ENCODE data around the gene TPSB2.

The TPSB2 gene

DNA sequence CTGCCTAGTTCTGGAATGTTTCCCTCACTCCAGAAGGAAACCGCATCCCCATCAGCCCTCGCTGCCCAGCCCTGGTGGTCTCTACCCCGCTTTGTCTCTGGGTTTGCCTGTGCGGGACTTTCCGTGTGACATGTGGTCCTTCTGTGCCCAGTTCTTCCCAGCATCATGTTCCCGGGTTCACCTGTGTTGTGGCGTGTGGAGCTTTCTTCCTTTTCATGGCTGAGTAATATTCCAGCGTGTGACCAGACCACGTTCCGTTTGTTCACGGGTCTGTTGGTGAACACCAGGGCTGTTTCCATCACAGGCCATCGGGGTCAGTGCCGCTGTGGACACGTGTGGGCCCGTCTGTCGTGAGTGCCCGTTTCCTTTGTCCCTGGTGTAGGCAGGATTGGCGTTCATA, 45.0 kb downstream of the TPSB2 start:
- no peak overlapping the region for H3K4me3 ChIP-seq (ENCODE audit: low read depth, low read length)

DNA sequence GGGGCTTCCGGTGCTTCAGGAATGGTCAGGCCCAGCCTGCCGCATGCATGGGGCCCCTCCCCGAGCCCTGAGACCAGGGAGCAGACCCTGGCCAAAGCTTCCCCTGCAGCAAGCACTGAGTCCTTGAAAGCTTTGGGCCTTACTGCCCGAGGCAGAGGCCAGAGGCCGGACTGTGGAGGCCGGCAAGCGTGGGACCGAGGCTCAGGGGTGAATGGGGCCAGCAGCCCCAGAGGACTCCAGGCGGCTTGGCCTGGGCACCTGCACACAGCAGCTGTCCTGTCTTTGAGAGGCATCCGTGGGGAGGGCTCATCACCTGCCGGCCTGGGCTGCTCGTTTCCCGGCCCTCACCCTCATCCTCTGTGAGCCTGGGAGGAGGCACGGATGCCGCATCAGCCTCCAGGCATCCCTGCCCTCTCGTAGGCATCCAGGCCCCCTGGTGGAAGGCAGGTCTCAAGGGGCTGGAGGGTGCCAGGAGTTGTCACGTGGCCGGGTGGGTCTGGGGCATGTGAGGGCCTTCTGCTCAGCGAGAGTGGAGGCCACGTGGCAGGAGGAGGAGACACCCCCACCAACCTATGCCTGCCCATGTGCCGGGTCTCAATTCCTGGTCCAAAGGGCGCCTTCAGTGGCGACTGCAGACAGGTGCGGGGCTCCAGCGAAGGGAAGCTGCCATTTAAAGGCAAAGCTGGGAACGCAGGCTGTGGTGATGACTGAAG, 45.7 kb downstream of the TPSB2 start:
- no peak overlapping the region for H3K4me3 ChIP-seq (ENCODE audit: low read depth, low read length)

DNA sequence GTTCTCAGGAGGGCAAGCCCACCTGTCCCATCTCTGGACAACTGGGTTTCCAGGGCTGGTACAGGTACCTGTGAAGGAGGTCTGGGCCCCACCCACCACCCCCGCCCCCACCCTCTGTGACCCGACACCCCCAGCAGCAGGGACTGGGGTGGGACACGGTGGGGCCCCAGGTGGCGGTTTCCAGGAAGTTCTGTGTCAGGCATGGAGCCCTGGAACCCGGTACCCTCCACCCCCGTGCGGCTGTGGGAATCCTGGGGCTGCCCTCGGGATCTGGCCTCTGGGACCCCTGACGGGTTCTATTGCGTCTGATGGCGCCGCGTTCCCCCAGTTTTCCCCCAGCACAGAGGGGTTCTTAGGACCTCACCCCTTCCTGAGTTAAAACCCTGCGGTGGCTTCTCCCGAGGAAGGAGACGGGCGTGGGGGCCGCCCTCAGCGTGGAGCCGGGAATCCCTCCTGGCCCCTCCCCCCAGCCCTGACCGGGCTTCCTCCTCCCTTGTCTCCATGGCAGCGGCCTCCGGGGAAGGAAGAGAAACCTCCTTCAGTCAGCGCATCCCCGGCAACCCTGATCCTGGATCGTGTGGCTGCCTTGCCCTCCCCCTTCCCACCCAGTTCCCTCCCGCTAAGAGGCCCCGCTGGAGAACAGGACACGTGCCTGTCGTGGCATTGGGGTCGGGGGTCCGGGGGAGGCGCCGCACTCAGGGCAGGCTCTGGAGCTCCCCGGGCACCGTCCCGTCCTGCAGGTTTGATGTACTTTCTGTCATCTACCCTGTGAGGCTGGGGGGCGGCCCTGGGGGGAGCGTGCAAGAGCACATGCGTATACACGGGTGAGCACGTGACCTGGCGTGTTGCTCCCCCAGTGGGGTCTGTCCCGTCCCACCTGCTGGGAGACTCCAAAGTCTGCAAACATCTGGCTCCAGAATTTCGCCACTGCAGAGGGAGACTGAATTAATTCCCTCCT, 46.8 kb downstream of the TPSB2 start:
- H3K4me3 ChIP-seq (ENCODE audit: low read depth, low read length), result no peak overlapping the region

DNA sequence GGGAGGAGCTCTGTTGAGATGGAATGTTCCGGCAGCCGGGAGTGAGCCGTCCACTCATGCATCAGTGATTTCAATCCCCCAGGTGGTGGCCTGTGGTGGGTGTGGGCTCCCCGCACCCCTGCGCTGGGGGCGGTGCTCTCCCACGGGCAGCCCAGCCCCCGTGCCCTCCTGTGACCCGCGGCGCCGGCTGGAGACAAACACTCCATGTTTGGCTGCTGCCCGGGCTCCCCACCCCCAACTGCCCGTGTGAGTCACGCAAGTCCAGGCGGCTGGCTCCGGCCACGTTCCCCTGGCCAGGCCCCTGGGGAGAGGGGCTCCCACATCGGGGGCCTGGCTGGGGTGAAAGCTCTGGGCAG, 47.7 kb downstream of the TPSB2 start:
- no peak overlapping the region for H3K4me3 ChIP-seq (ENCODE audit: low read depth, low read length)

DNA sequence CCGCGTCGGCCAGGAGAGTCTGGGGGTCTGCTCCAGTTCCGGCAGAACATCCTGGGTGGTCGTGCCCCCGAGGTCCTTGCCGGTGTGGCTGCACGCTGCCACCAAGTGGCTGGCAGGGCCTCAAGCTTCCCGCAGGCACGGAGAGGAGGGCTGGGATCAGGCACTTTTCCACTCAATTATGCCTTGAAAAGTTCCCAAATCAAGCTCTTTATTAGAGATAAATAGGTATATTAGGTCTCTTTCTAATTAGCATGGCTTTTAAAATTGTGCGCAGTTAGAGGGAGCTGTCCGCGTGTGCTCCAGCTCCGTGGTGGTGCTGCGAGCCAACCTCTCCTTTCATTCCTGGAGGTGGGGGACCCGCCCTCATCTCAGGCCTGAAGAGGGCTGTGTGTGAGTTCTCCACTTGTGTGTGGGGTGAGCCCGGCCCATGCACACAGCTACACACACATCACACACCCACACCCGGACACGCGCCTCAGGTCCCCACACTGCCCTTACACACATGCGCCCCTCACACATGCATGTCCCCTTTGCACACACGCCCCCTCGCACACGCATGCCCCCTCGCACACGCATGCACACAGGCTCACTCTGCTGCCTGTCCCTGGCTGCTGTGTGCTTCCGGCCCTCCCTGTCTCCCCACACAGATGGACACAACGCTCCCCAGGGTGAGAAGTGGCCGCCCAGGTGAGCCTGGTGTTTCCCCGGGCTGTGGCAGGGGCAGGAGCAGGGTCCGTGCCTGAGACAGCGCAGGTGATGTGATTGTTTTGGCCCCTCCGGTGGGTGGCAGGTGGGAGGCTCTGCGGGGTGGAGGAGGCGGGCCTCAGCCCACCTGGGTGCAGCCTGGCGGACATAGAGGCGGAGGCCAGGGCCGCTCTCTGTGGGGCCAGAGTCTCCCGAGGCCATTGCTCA, 48.3 kb downstream of the TPSB2 start:
- H3K4me3 ChIP-seq (ENCODE audit: low read depth, low read length), result no peak overlapping the region

DNA sequence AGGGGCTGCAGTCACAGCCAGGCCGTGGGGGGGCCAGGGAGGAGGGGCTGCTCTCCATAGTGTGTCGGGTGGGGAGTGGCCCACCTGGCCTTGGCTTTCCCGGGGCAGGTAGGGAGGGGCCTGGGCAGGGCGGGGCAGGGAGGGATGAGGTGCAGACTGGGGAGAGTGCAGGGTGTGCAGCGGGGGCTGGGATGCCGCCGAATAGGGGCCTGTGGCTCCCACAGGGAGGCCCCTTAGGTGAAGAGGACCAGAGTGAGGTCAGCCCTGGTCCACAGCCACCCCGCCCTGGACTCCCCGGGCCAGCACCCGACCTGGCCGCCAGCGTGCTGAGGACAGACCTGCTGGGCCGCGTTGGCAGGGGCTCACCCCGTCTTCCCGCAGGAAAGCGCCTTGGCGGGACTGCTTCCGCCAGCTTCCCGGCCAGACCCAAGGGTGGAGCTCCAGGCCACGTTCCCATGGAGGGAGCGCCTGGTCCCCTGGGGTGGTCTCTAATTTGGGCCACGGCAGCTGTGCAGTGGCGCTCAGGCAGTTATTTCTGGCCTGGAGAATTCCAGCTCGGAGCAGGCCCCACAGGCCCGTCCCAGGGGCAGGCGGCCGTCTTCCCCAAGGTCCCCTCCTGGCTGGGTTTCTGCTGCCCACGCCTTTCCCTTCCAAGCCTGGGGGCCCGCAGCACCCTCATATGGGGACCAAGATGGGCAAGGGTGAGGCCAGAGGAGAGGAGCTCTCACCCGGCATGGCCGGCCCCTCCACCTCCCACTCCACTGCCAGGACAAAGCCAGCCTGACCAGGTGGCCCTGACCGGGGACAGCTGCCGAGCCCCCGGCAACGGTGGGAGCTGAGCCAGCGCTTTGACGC, 49.2 kb downstream of the TPSB2 start:
- no peak overlapping the region for H3K4me3 ChIP-seq (ENCODE audit: low read depth, low read length)
